GM19395 (cell line): ENCODE results near the gene PROZ.
A peak's percentile ranks its signal among the peaks of the same experiment; 100 is the strongest.
"Not testable (repeated sequence)": the region's sequence is repeated elsewhere in the genome, so short reads cannot be mapped to it uniquely, and the experiment has no call there.

Experiments
- ATAC-seq: cut with Tn5 transposase; IDR thresholded peaks from one replicate; pipeline ENCODE4 v1.9.1; 2021; ENCODE audit warnings: mild to moderate bottlenecking, moderate library complexity; ENCODE audit not compliant: unreplicated experiment

Gene PROZ

GRCh38 chr13:113153810-113154748 lies 4.4 kb upstream of the PROZ start:
- peak; percentile 51 for ATAC-seq

DNA sequence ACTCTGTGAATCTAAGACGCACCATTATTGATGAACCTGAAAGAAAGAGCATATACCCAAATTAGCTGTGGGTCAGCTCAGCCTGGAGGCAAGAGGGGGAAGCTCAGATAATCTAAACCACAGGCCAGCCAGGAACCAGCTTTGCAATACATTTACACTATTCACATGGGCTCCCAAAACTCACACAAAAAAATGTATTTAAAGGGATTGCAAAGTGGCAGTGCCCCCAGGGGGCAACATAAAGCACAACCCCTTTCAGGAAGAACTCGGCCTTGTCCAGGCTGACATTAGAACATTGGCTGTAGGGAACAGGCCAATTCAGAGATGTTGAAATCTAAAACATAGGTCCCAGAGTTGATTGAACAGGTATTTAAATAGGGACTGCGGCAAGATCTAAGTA lies 3.2 kb upstream of the PROZ start:
- ATAC-seq: no peak

GRCh38 chr13:113155982-113156655 lies 2.3 kb upstream of the PROZ start:
- ATAC-seq: no peak

- ATAC-seq: no peak
Observed at GRCh38 chr13:113157206-113157928, 1.1 kb upstream of the PROZ start.

- ATAC-seq: no peak
Observed at GRCh38 chr13:113158946-113159345, 498 bp downstream of the PROZ start.

DNA sequence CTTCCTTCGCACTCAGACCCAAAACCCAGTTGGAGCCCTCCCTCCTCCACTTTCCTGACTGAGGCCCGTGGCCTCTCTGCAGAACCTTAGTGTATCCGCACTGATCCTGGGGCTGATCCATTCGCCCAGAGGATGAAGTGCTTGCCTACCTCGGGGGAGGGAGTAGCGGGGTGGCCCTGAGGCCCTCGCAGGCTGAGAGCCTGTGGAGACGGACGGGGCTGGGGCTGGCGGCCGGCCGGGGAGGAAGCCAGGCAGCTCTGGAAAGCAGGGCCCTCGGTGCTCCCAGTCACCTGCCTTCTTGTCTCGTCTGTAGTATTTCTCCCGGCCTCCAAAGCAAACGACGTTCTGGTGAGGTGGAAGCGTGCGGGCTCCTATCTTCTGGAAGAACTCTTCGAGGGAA lies 1.3 kb downstream of the PROZ start:
- ATAC-seq: no peak

- ATAC-seq: no peak
Observed at GRCh38 chr13:113160983-113161382, 2.5 kb downstream of the PROZ start.

DNA sequence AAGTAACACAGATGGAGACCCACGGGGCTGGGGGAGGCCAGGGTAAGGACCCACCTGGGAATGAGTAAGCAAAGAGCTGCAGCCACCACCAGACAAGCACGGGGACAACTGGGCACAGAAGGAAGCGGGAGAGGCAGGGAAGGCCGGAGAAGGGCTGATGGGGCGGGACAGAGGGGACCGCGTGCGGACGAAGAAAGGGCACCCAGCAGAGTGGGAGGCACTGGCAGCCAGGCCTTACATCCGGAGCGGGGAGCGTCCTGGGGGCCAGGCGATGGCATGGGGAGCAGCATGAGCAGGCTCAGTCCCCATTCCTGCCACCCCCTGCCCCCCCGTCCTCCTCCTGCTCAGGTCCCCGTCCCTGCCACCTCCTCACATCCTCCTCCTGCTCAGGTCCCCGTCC lies 3.0 kb downstream of the PROZ start:
- ATAC-seq: no peak

DNA sequence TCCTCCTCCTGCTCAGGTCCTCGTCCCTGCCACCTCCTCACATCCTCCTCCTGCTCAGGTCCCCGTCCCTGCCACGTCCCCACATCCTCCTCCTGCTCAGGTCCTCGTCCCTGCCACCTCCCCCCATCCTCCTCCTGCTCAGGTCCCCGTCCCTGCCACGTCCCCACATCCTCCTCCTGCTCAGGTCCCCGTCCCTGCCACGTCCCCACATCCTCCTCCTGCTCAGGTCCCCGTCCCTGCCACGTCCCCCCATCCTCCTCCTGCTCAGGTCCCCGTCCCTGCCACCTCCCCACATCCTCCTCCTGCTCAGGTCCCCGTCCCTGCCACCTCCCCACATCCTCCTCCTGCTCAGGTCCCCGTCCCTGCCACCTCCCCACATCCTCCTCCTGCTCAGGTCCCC lies 3.5 kb downstream of the PROZ start:
- not testable (repeated sequence) for ATAC-seq

DNA sequence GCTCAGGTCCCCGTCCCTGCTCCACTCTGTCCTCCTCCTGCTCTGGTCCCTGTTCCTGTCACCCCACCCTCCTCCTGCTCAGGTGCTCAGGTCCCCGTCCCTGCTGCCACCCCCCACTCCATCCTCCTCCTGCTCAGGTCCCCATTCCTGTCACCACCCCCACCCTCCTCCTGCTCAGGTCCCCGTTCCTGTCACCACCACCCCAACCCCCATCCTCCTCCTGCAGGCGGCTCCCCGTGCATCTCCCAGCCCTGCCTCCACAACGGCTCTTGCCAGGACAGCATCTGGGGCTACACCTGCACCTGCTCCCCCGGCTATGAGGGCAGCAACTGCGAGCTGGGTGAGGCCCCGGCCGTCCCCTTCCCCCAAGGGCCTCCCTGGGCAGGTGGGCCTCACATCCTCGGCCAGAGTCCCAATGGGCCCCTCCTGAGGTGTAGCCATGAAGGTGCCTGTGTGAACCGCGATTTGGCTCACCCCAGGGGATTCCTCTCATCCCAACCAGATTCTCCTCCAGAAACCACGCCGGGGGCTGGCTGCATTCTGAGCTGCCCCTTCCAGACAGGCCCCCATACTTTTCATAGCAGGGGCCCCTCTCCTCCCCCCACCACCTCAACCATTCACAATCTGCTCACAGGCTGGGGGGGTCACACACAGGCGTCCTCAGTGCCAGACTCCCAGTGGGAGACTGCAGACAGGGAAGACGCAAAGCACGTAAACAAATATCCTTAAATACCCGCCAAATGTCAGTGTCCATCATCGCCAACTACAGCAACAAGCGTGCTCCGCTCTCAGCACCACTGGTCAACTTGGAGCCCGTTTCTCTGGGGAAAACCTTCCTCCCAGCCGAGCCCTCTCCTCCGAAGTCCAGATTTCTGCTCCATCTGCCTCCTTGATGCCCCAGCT lies 4.6 kb downstream of the PROZ start:
- ATAC-seq: no peak

DNA sequence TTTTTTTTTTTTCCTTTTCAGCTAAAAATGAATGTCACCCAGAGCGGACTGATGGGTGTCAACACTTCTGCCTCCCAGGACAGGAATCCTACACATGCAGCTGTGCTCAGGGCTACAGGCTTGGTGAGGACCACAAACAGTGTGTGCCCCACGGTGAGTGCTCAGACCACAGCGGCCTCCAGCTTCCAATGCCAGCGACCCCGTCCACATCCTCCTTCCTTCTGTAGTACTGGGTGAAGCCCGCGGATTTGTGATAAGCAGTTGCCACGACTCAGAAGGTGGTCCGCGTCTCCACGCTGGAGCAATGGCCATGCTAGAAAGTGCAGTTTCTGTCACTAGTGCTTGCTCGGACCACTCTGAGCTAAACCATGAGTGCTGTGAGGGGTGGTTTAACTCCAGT lies 6.0 kb downstream of the PROZ start:
- ATAC-seq: no peak

GRCh38 chr13:113166266-113166665 lies 7.8 kb downstream of the PROZ start:
- no peak for ATAC-seq

GRCh38 chr13:113166681-113167080 lies 8.2 kb downstream of the PROZ start:
- ATAC-seq: no peak

DNA sequence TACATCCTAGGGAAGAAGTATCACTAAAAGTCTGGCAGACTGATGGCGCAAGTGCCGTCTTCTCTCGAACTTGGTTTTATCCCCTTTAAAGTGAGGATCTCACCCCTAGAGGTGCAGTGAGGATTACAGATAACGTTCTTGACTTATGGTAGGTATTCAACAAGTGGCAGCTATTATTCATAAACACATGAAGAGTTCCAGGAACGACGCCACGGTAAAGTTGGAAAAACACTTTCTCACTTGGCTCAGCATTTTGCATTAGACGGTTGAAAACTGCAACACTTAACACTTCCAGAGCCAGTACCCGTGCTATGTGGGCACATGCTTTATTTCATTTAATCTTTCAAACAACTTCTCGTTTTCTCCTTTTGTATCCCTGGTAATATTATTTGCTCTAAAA lies 8.7 kb downstream of the PROZ start:
- ATAC-seq: no peak

GRCh38 chr13:113167575-113167974 lies 9.1 kb downstream of the PROZ start:
- no peak for ATAC-seq

- no peak for ATAC-seq
Observed at GRCh38 chr13:113168211-113168610, 9.8 kb downstream of the PROZ start.

- ATAC-seq: no peak
Observed at GRCh38 chr13:113169277-113170272, 11.1 kb downstream of the PROZ start.

GRCh38 chr13:113170511-113170910 lies 12.1 kb downstream of the PROZ start:
- ATAC-seq: no peak
